Stimulated activated memory B cell treated with anti-CD40 and anti-IgM and Interleukin-4, amounts not matched to agents 10 μg/mL and 1 μg/mL and 100 μg/mL, for 72 hours (primary cell): Measurements from ENCODE around the gene AP5B1.

Experiments used
- ATAC-seq: fragments of 150-1000 bp; cut with Tn5 transposase; 2 replicates; pipeline ENCODE4 v1.10.0; 2021
- H3K27ac Mint-ChIP-seq: one replicate; pipeline ENCODE4 v1.8.0; 2022; ENCODE audit warnings: mild to moderate bottlenecking, mixed read lengths
- H3K27me3 Mint-ChIP-seq: one replicate; pipeline ENCODE4 v1.8.0; 2022; ENCODE audit warnings: mixed read lengths
- H3K36me3 Mint-ChIP-seq: one replicate; pipeline ENCODE4 v1.8.0; 2022; ENCODE audit warnings: mixed read lengths
- H3K4me1 Mint-ChIP-seq: one replicate; pipeline ENCODE4 v1.8.0; 2022; ENCODE audit warnings: mixed read lengths
- H3K4me3 Mint-ChIP-seq: one replicate; pipeline ENCODE4 v1.8.0; 2022; ENCODE audit warnings: mild to moderate bottlenecking, moderate library complexity, mixed read lengths
- H3K9me3 Mint-ChIP-seq: one replicate; pipeline ENCODE4 v1.8.0; 2022; ENCODE audit warnings: mixed read lengths

AP5B1 gene

DNA sequence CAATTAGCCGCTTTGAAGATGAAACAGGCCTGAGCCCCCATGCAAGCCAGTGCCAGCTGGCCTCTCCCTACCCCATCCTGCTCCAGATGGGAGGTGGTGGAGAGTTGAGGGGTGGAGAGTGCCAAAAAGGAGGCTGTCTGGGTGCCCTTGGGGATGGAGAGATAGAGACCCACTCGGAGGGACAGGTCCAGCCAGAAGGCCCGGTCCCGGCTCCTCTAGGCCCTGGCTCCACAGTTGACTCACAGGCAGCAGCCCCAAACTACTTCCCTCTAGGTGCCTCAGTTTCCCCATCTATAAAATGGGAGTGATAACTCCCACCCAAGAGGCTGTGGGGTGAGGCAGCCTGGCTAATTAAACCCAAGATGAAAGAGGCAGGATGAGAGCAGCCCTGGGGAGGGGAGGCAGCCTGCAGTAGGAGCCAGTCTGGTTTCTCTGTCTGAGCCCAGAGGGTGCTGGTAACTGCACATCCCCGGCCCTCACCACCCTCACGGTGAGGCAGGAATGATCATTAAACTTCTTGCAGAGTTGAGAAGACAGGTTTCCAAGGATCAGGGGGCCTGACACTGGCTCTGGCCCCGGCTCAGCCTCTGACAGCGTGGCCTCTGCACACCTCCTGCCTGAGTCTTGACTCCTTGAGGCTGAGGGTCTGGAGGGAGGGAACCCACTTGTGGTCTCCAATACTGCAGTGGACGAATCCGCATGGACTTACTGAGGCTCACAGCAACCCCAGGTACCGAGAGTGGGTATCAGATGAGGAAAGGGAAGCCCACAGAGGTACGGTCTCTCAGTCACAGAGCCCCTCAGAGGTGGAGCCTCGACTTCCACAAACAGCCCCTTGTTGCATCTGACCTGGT lies 1.4 kb upstream of the AP5B1 start:
- Mint-ChIP-seq H3K4me1 (peaks cover 44% of the 10 kb centered on the region), H3K27me3 (peaks cover 5% of the 10 kb centered on the region), H3K27ac (peak overlapping the region; percentile 29), H3K4me3 (no peak overlapping the region), H3K9me3 (no peaks in the 10 kb centered on the region), H3K36me3 (peaks cover 5% of the 10 kb centered on the region)
- ATAC-seq: no peak

DNA sequence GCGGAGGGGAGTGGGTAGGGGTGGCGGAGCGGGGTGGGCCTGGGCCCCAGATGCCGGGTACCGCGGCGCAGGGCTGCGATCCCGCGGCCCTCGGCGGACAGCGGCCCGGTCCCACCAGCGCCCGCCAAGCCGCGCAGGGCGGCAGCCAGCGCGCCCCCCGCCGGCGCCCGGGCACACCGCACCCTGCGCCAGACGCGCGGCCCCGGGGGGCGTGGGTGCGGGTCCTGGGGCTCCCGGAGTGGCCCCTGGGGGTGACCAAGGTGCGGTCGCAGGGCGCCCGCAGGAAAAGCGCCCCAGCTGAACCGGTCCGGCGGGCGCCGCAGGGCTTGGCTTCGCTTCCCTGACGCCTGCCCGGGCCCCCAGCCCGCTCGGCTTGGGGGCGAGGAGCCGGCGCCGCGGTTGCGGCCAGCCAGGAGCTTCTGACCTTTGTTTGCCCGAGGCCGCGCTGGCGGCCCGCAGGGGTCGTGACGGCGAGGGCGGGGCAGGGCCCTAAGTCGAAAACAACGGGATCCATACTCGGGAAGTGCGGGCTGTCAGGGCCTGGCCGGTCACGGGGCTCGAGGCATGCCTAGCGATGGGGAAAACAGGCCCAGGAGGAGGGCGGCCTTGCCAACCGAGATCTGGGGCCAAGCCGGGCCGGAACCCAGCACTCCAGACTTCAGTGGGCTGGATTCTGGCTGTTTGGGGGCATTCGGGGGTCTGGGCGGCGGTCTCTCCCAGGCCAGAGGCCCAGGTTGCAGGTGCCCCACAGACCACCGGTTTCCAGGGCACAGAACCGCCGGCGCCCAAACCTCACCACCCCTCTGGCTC lies 581 bp upstream of the AP5B1 start:
- Mint-ChIP-seq H3K4me1 (peaks cover 46% of the 10 kb centered on the region), H3K27ac (no peak overlapping the region), H3K27me3 (no peaks in the 10 kb centered on the region), H3K36me3 (peaks cover 12% of the 10 kb centered on the region), H3K9me3 (no peaks in the 10 kb centered on the region), H3K4me3 (peak overlapping the region; percentile 50)
- peak; percentile 67 for ATAC-seq

DNA sequence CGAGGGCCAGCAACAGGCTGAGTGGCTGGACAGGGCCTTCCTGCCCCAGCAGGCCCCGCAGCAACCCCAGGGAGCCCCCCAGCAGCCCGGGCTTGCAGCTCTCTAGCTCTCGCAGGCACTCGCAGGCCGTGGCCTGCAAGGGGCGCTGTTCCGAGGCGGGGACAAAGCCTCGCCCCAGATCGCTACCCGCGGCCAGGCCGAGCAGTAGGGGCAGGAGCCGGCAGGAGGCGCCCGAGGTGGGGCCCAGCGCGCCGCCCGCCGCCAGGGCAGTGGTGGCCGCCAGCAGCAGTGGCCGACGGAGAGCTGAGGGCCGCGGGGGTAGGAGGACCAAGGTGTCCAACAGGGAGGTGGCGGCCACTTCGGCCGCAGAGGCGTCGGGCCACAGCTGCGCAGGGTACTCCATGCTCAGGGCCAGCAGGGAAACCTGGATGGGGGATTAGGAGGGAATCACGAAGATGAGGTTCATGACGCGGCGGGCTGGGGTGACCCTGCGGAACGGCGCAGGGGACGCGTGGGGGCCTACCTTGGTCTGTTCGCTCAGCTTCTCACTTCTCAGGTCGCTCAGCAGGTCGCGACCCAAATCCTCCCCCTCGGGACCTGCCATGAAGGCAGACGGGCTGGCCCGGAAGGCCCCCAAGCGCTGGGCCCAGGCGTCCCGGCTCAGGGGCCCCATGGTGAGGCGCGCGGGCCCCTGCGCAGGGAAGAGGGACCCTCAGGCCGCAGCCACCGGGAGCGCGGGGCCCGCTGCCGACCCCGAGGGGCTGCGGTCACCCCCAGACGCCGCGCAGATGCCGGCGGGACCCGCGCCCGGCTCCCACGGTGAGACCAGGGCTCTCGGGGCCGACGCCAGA lies 632 bp downstream of the AP5B1 start:
- no peaks in the 10 kb centered on the region for H3K9me3 Mint-ChIP-seq
- no peaks in the 10 kb centered on the region for H3K27me3 Mint-ChIP-seq
- peaks cover 43% of the 10 kb centered on the region for H3K4me1 Mint-ChIP-seq
- peaks cover 12% of the 10 kb centered on the region for H3K36me3 Mint-ChIP-seq
- ATAC-seq: peak; percentile 81
- peak overlapping the region; percentile 95 for H3K27ac Mint-ChIP-seq
- peak overlapping the region; percentile 96 for H3K4me3 Mint-ChIP-seq

DNA sequence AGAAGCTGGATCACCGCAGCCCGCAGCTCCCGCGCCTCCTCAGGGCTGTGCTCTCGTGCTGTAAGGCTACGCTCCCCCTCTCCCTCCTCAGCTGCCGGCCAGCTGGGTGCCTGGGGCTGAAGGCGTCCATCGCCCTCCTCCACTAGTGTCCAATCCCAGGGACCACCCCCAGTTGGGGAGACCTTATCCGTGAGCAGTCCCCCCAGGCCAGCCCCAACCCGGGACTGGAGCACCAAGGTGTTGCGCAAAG lies 1.2 kb downstream of the AP5B1 start:
- Mint-ChIP-seq H3K9me3 (no peaks in the 10 kb centered on the region), H3K36me3 (peaks cover 12% of the 10 kb centered on the region), H3K4me1 (peaks cover 43% of the 10 kb centered on the region), H3K4me3 (peak overlapping the region; percentile 96), H3K27ac (peak overlapping the region; percentile 95), H3K27me3 (no peaks in the 10 kb centered on the region)
- no peak for ATAC-seq

DNA sequence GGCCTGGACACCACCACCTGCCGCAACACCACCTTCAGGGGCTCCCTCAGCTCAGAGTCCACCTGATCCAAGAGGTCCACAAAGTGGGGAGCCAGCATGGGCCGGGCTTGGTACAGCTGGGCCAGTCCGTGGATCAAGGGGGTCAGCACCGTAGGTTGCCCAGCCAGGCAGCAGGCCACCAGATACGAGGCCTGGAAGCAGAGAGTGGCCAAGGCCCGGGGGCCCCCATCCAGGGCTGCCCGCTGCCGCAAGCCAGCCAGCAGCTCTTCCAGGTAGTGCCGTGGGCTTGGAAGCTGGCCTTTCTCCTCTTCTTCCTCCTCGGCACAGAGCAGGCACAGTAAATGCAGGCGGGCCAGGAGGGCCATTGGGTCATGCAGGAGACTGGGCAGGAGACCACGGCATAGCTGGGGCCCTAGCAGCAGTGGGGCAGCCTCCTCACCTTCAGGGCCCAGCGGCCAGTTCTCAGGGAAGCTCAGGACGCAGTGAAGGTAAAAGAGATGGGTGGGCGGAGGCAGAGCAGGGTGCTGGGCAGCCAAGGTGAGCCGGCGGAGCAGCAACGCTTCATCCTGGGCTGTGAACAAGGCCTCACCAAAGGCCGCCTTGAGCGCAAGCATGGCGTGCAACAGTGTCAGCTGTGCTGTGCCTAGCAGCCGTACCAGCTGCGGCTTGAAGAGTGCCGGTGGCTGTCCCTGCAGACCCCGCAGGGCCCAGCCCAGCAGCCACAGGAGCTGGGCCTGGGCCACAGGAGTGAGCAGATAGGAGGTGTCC lies 1.7 kb downstream of the AP5B1 start:
- Mint-ChIP-seq H3K9me3 (no peaks in the 10 kb centered on the region), H3K4me1 (peaks cover 43% of the 10 kb centered on the region), H3K36me3 (peaks cover 12% of the 10 kb centered on the region), H3K27me3 (no peaks in the 10 kb centered on the region), H3K4me3 (peak overlapping the region; percentile 72), H3K27ac (peak overlapping the region; percentile 95)
- ATAC-seq: no peak

DNA sequence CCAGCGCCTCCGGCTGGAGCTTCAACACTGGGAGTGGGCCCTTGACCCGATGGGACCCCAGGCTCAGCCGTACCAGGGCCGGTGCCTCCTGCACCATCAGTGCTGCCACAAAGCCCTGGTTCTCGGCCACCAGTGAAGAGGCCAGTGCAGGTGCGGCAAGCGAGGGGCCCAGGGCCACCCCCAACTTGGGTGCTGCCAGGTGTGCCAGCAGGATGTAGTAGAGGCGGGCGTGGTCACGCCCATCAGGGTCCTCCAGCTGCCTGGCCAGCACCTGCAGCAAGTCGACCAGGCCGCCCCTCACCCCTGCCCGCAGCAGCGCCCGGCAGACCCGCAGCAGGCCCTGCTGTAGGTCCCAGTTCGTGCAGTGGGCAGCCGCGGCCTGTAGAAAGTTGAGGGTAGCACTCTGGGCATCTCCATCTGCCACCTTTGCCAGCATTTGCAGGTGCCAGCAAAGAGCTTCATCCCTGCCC lies 2.3 kb downstream of the AP5B1 start:
- Mint-ChIP-seq H3K4me1 (peaks cover 43% of the 10 kb centered on the region), H3K27me3 (no peaks in the 10 kb centered on the region), H3K9me3 (no peaks in the 10 kb centered on the region), H3K27ac (no peak overlapping the region), H3K36me3 (peaks cover 12% of the 10 kb centered on the region), H3K4me3 (no peak overlapping the region)
- no peak for ATAC-seq

DNA sequence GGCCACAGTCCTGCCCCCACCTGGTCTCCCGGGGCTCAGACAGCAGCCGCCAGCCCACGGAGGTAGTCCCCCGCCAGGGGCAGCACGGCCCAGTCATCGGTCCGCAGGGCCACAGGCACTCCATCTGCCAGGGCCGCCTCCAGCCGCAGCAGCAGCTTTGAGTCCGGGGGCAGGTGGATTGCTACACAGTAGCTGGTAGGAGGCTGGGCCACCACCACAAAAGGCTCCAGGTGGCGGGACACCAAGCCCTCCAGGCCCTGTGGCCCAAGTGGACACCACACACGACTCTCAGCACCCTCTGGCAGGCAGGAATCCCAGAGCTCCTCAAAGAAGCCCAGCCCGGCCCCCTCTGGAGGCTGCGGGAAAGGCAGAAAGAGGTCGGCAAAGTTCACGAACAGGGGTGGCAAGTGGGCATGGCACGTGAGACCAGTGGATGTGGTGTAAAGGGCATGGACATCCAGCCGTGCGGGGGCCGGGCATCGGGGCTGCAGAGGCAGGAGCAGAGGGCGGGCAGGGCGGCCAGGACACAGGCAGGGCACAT lies 2.9 kb downstream of the AP5B1 start:
- no peak for ATAC-seq
- Mint-ChIP-seq H3K9me3 (no peaks in the 10 kb centered on the region), H3K27me3 (no peaks in the 10 kb centered on the region), H3K36me3 (peaks cover 12% of the 10 kb centered on the region), H3K4me3 (no peak overlapping the region), H3K27ac (no peak overlapping the region), H3K4me1 (peaks cover 38% of the 10 kb centered on the region)

DNA sequence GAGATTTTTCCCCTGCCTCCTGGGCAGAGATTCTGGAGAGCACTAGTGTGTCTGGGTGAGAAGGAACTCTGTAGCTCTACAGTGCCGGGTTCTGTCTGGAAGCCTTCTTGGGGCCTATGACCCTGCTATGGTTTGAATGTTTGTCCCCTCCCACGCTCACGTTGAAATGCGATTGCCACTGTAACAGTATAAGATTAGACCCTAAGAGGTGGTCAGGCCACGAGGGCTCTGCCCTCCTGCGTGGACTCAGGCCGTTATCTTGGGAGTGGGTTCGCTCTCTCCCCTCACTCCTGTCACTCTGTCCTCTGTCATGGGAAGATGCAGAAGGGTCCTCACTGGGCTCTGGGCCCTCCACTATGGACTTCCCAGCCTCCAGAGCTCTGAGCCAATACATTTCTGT lies 3.5 kb downstream of the AP5B1 start:
- Mint-ChIP-seq H3K27ac (peak overlapping the region; percentile 75), H3K9me3 (no peaks in the 10 kb centered on the region), H3K4me3 (no peak overlapping the region), H3K4me1 (peaks cover 32% of the 10 kb centered on the region), H3K36me3 (peaks cover 12% of the 10 kb centered on the region), H3K27me3 (no peaks in the 10 kb centered on the region)
- no peak for ATAC-seq

DNA sequence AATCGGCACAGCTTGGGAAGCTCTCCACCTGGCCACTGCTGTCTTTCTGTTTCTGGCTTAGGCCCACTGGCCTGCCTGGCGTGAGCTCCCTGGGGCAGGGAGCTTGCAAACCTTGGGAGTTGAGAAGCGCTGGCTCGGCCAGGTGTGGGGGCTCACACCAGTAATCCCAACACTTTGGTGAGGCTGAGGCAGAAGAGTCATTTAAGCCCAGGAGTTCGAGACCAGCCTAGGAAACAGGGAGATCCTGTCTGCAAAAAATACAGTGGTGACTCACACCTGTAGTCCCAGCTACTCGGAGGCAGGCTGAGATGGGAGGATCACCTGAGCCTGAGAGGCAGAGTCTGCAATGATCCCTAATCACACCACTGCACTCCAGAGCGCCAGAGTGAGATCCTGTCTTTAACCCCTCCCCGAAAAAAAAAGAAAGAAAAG lies 4.0 kb downstream of the AP5B1 start:
- no peak overlapping the region for H3K4me3 Mint-ChIP-seq
- H3K36me3 Mint-ChIP-seq: peaks cover 12% of the 10 kb centered on the region
- H3K27ac Mint-ChIP-seq: peak overlapping the region; percentile 75
- peaks cover 29% of the 10 kb centered on the region for H3K4me1 Mint-ChIP-seq
- no peak for ATAC-seq
- H3K9me3 Mint-ChIP-seq: no peaks in the 10 kb centered on the region
- H3K27me3 Mint-ChIP-seq: no peaks in the 10 kb centered on the region

DNA sequence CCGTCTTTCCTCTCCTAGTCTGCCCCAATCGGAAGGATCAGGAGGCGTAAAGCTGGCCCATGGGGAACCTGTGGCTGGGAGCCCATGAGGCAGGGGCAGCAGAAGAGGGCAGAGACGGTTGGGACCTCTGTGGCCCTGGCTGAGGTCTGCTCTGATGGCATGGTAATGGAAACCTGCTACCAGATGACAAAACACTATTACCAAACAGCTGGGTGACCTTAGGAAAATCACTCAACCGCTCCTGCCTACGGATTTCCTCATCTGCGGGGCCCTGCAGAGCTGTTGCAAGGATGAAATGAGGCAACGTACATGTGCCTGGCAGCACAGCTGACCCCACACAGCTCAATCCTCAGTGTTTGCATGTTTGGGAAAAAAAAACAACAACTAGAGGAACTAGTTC lies 4.6 kb downstream of the AP5B1 start:
- H3K4me1 Mint-ChIP-seq: peaks cover 33% of the 10 kb centered on the region
- H3K36me3 Mint-ChIP-seq: peaks cover 12% of the 10 kb centered on the region
- peak overlapping the region; percentile 75 for H3K27ac Mint-ChIP-seq
- H3K4me3 Mint-ChIP-seq: no peak overlapping the region
- no peaks in the 10 kb centered on the region for H3K9me3 Mint-ChIP-seq
- ATAC-seq: peak; percentile 31
- no peaks in the 10 kb centered on the region for H3K27me3 Mint-ChIP-seq

DNA sequence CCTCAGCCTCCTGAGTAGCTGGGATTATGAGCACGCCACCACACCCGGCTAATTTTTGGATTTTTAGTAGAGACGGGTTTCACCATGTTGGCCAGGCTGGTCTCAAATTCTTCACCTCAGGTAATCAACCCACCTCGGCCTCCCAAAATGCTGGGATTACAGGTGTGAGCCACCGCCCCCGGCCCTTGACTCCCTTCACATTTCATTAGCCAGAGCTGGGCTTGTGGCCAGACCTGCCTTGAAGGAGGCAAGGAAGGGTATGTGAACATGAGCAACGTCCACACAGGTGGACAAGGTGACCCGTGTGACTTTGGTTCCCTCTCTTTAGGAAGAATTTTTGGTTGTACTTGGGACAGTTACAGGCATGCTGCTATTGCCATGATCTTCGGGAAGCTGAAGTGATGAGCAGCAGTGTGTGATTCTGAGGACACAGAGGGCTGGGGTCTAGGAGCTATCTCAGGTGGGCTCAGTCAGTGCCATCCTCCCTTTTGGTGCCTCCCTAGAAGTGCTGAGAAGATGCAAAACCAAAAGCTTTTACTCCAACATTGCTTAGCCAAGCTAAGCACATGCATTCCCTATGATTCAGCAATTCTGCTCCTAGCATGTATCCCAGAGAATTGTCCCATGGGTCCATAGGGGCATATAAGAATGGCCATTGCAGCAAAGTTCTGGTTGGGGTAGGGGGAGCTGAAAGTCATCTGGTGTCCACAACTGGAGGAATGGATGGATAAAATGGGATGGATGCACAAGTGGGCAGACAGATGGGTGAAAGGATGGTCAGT lies 6.1 kb downstream of the AP5B1 start:
- Mint-ChIP-seq H3K36me3 (peaks cover 12% of the 10 kb centered on the region), H3K4me1 (peaks cover 39% of the 10 kb centered on the region), H3K4me3 (no peak overlapping the region), H3K9me3 (no peaks in the 10 kb centered on the region), H3K27me3 (no peaks in the 10 kb centered on the region), H3K27ac (no peak overlapping the region)
- ATAC-seq: no peak

DNA sequence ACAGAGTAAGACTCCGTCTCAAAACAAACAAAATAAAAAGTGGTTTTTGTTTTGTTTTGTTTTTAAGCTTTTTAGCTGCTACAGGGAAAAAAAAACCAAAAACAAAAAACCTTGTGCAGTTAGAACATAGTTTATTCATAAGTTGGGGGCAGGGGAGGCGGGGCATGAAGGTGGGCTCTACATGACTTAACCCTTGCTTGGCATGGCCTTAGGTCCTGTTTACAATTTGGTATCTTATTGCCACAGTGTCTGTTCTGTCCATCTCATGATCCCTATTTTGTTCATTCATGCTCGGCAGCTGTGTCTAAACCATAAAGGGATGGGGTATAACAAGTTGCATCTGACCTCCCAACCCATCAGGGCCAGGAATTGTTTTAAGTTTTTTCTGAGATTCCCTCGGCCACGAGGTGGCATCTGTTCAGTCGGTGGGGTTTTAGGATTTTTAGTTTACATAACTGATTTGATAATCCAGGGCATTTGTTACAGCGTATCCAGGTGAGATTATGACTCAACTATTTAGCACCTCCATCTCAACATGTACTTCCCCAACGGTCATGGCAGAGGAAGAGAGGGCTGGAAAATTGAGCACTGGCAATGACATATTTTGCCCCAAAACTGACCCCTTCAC lies 6.9 kb downstream of the AP5B1 start:
- H3K4me3 Mint-ChIP-seq: no peak overlapping the region
- H3K9me3 Mint-ChIP-seq: no peaks in the 10 kb centered on the region
- H3K27ac Mint-ChIP-seq: no peak overlapping the region
- peaks cover 12% of the 10 kb centered on the region for H3K36me3 Mint-ChIP-seq
- H3K27me3 Mint-ChIP-seq: no peaks in the 10 kb centered on the region
- peaks cover 36% of the 10 kb centered on the region for H3K4me1 Mint-ChIP-seq
- no peak for ATAC-seq

DNA sequence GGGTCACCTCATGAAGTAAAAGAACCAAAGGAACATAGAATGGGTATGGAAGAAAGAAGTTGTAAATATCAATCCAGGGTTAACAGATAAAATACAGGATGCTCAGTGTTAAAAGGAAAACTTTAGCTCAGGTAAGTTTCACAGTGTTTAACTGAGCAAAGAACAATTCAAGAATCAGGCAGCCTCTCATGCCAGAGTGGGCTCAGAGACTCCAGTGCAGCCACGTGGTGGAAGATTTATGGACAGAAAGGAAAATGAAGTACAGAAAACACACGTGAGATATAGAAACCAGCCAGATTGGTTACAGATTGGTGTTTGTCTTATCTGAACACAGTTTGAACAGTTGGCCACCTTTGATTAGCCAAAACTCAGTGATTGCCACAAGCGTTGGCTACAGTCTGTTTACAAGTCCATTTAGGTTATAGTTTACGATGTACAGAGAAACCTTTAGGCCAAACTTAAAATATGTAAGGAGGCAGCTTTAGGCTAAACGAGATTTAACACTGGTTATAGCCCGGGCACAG lies 9.1 kb downstream of the AP5B1 start:
- H3K4me1 Mint-ChIP-seq: peaks cover 31% of the 10 kb centered on the region
- peaks cover 2% of the 10 kb centered on the region for H3K36me3 Mint-ChIP-seq
- H3K27me3 Mint-ChIP-seq: no peaks in the 10 kb centered on the region
- H3K4me3 Mint-ChIP-seq: no peak overlapping the region
- H3K9me3 Mint-ChIP-seq: no peaks in the 10 kb centered on the region
- H3K27ac Mint-ChIP-seq: no peak overlapping the region
- no peak for ATAC-seq
